ENCODE results near the gene ATAT1.

GRCh38 chr6:30611150-30611855 is 15.4 kb upstream of the ATAT1 start:
- TF ChIP-seq IRF2 (CRISPR knock-in tag; IDR thresholded peaks at IDR 0.05) (no peak), CTCF (CRISPR knock-in tag; IDR thresholded peaks at IDR 0.05) (no peak), ATM (IDR thresholded peaks at IDR 0.05; ENCODE audit: borderline replicate concordance) (no peak), ASH2L (IDR thresholded peaks at IDR 0.05; ENCODE audit: insufficient read length, low read depth, low read length) (no peak), ZNF670 (CRISPR knock-in tag; IDR thresholded peaks at IDR 0.05; ENCODE audit: borderline replicate concordance) (no peak), CEBPB (IDR thresholded peaks at IDR 0.05; ENCODE audit: borderline replicate concordance, low read depth, low read length) (no peak), ELF1 (CRISPR knock-in tag; IDR thresholded peaks at IDR 0.05) (no peak), POLR2A (IDR thresholded peaks at IDR 0.05; ENCODE audit: insufficient read depth in 1 of 2, low read depth in 2 of 2, low read length in 2 of 2) (peak in 1 of 2 experiments; percentile 16; a peak in 1 of 4 replicates), ZNF792 (CRISPR knock-in tag; IDR thresholded peaks at IDR 0.05) (no peak), RERE (CRISPR knock-in tag; IDR thresholded peaks at IDR 0.05; ENCODE audit: low read depth) (no peak), EP300 (IDR thresholded peaks at IDR 0.05; ENCODE audit: low read depth in 2 of 2, low read length in 2 of 2) (no peak), EP300 (CRISPR knock-in tag; IDR thresholded peaks at IDR 0.05; ENCODE audit: borderline replicate concordance) (no peak), CREM (IDR thresholded peaks at IDR 0.05) (no peak), CREM (CRISPR knock-in tag; IDR thresholded peaks at IDR 0.05) (no peak)
